GM23338 (cell line): ENCODE measurements around the gene ERC2.

ENCODE experiments used
- CREB1 ChIP-seq: fragments of 250-450 bp; sonication (Bioruptor Pico); IDR thresholded peaks from 2 replicates; pipeline ENCODE4 v1.5.0; 2020; ENCODE audit warnings: low read depth, mild to moderate bottlenecking, moderate library complexity
- EZH2 ChIP-seq: fragments of 200-600 bp; sonication (generic); IDR thresholded peaks from one replicate; pipeline ENCODE4 v1.8.0; 2017; ENCODE audit warnings: antibody characterized with exemption, mild to moderate bottlenecking, low read depth; ENCODE audit not compliant: unreplicated experiment
- EZH2phosphoT487 ChIP-seq: fragments of 200-600 bp; sonication (generic); IDR thresholded peaks from one replicate; pipeline ENCODE4 v1.8.1; 2018; ENCODE audit warnings: antibody characterized with exemption; ENCODE audit not compliant: unreplicated experiment
- JUNB ChIP-seq: IDR thresholded peaks from one replicate; pipeline ENCODE4 v1.6.1; 2016; ENCODE audit warnings: antibody characterized with exemption; ENCODE audit not compliant: unreplicated experiment
- NANOG ChIP-seq: IDR thresholded peaks from 2 replicates; pipeline ENCODE4 v1.6.1; 2016; ENCODE audit warnings: antibody characterized with exemption, borderline replicate concordance
- POLR2AphosphoS5 ChIP-seq: IDR thresholded peaks from 2 replicates; pipeline ENCODE4 v1.6.1; 2016; ENCODE audit warnings: antibody characterized with exemption, low read depth
- STAT1 ChIP-seq: IDR thresholded peaks from one replicate; pipeline ENCODE4 v1.6.1; 2016; ENCODE audit warnings: antibody characterized with exemption; ENCODE audit not compliant: unreplicated experiment
- ZNF114 ChIP-seq: fragments of 250-450 bp; sonication (Bioruptor Pico); IDR thresholded peaks from 2 replicates; pipeline ENCODE4 v1.5.0; 2020; ENCODE audit warnings: mild to moderate bottlenecking, moderate library complexity
- ZNF331 ChIP-seq: fragments of 250-450 bp; sonication (Bioruptor Pico); IDR thresholded peaks from 2 replicates; pipeline ENCODE4 v1.5.0; 2020; ENCODE audit warnings: low read depth, mild to moderate bottlenecking, moderate library complexity
- TF ChIP-seq, protein P1 (sequence below), 2 experiments: fragments of 200-600 bp in 1 of 2; sonication (generic) in 1 of 2; conservative IDR thresholded peaks; 2 replicates each; pipeline versions ENCODE4 v1.5.1 to v1.6.1; 2016 to 2017; ENCODE audit warnings: antibody characterized with exemption in 2 of 2, low read depth in 2 of 2, mild to moderate bottlenecking in 2 of 2, moderate library complexity in 1 of 2
- TF ChIP-seq, protein P2 (sequence below): IDR thresholded peaks from one replicate; pipeline ENCODE4 v1.6.1; 2018; ENCODE audit warnings: antibody characterized with exemption; ENCODE audit not compliant: unreplicated experiment
- TF ChIP-seq, protein P3 (sequence below): IDR thresholded peaks from 2 replicates; pipeline ENCODE4 v1.6.1; 2016; ENCODE audit warnings: antibody characterized with exemption
- TF ChIP-seq, protein P4 (sequence below): fragments of 250-450 bp; sonication (Bioruptor Pico); IDR thresholded peaks from 2 replicates; pipeline ENCODE4 v1.5.0; 2020; ENCODE audit warnings: mild to moderate bottlenecking, moderate library complexity

DNA sequence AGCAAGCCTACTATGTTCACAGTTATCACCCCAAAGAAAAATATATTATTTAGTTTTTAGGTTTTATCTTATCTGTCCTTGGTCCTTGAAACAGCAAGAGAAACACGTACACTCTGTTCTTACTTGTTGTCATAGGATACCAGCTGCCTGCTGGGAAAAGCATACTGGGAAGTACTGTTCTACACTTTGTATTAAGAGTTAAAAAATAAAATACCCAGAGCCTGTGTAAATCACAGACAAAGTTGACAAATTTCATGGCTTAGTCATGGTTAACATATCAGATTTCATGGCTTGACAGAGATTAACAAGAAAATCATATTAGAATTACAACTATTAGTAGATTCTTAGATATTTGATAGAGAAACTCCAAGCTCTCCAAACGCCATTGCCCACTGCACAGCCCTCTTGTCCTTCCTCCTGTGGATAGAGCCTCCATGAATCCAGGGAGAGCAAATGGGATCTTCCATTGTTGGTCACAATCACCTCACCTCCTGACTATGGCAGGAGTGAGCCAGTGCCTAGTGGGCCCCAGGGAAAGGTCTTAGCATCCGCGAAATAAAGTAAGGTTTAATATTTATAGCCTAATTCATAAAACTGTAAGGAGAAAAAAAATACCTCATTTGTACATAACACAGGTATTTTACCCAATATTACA, 853.1 kb downstream of the ERC2 start:
- TF ChIP-seq, protein P1, sequence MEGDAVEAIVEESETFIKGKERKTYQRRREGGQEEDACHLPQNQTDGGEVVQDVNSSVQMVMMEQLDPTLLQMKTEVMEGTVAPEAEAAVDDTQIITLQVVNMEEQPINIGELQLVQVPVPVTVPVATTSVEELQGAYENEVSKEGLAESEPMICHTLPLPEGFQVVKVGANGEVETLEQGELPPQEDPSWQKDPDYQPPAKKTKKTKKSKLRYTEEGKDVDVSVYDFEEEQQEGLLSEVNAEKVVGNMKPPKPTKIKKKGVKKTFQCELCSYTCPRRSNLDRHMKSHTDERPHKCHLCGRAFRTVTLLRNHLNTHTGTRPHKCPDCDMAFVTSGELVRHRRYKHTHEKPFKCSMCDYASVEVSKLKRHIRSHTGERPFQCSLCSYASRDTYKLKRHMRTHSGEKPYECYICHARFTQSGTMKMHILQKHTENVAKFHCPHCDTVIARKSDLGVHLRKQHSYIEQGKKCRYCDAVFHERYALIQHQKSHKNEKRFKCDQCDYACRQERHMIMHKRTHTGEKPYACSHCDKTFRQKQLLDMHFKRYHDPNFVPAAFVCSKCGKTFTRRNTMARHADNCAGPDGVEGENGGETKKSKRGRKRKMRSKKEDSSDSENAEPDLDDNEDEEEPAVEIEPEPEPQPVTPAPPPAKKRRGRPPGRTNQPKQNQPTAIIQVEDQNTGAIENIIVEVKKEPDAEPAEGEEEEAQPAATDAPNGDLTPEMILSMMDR (conservative IDR thresholded peaks at IDR 0.05; ENCODE audit: low read depth in 2 of 2): no peak
- TF ChIP-seq EZH2phosphoT487: no peak
- no peak for TF ChIP-seq ZNF114
- TF ChIP-seq, protein P2, sequence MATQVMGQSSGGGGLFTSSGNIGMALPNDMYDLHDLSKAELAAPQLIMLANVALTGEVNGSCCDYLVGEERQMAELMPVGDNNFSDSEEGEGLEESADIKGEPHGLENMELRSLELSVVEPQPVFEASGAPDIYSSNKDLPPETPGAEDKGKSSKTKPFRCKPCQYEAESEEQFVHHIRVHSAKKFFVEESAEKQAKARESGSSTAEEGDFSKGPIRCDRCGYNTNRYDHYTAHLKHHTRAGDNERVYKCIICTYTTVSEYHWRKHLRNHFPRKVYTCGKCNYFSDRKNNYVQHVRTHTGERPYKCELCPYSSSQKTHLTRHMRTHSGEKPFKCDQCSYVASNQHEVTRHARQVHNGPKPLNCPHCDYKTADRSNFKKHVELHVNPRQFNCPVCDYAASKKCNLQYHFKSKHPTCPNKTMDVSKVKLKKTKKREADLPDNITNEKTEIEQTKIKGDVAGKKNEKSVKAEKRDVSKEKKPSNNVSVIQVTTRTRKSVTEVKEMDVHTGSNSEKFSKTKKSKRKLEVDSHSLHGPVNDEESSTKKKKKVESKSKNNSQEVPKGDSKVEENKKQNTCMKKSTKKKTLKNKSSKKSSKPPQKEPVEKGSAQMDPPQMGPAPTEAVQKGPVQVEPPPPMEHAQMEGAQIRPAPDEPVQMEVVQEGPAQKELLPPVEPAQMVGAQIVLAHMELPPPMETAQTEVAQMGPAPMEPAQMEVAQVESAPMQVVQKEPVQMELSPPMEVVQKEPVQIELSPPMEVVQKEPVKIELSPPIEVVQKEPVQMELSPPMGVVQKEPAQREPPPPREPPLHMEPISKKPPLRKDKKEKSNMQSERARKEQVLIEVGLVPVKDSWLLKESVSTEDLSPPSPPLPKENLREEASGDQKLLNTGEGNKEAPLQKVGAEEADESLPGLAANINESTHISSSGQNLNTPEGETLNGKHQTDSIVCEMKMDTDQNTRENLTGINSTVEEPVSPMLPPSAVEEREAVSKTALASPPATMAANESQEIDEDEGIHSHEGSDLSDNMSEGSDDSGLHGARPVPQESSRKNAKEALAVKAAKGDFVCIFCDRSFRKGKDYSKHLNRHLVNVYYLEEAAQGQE: no peak
- no peak for TF ChIP-seq CREB1 (CRISPR knock-in tag)
- TF ChIP-seq EZH2: no peak
- TF ChIP-seq POLR2AphosphoS5: no peak
- TF ChIP-seq NANOG: no peak
- no peak for TF ChIP-seq STAT1
- TF ChIP-seq, protein P3, sequence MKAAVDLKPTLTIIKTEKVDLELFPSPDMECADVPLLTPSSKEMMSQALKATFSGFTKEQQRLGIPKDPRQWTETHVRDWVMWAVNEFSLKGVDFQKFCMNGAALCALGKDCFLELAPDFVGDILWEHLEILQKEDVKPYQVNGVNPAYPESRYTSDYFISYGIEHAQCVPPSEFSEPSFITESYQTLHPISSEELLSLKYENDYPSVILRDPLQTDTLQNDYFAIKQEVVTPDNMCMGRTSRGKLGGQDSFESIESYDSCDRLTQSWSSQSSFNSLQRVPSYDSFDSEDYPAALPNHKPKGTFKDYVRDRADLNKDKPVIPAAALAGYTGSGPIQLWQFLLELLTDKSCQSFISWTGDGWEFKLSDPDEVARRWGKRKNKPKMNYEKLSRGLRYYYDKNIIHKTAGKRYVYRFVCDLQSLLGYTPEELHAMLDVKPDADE: no peak
- no peak for TF ChIP-seq ZNF331 (CRISPR knock-in tag)
- no peak for TF ChIP-seq JUNB
- TF ChIP-seq, protein P4, sequence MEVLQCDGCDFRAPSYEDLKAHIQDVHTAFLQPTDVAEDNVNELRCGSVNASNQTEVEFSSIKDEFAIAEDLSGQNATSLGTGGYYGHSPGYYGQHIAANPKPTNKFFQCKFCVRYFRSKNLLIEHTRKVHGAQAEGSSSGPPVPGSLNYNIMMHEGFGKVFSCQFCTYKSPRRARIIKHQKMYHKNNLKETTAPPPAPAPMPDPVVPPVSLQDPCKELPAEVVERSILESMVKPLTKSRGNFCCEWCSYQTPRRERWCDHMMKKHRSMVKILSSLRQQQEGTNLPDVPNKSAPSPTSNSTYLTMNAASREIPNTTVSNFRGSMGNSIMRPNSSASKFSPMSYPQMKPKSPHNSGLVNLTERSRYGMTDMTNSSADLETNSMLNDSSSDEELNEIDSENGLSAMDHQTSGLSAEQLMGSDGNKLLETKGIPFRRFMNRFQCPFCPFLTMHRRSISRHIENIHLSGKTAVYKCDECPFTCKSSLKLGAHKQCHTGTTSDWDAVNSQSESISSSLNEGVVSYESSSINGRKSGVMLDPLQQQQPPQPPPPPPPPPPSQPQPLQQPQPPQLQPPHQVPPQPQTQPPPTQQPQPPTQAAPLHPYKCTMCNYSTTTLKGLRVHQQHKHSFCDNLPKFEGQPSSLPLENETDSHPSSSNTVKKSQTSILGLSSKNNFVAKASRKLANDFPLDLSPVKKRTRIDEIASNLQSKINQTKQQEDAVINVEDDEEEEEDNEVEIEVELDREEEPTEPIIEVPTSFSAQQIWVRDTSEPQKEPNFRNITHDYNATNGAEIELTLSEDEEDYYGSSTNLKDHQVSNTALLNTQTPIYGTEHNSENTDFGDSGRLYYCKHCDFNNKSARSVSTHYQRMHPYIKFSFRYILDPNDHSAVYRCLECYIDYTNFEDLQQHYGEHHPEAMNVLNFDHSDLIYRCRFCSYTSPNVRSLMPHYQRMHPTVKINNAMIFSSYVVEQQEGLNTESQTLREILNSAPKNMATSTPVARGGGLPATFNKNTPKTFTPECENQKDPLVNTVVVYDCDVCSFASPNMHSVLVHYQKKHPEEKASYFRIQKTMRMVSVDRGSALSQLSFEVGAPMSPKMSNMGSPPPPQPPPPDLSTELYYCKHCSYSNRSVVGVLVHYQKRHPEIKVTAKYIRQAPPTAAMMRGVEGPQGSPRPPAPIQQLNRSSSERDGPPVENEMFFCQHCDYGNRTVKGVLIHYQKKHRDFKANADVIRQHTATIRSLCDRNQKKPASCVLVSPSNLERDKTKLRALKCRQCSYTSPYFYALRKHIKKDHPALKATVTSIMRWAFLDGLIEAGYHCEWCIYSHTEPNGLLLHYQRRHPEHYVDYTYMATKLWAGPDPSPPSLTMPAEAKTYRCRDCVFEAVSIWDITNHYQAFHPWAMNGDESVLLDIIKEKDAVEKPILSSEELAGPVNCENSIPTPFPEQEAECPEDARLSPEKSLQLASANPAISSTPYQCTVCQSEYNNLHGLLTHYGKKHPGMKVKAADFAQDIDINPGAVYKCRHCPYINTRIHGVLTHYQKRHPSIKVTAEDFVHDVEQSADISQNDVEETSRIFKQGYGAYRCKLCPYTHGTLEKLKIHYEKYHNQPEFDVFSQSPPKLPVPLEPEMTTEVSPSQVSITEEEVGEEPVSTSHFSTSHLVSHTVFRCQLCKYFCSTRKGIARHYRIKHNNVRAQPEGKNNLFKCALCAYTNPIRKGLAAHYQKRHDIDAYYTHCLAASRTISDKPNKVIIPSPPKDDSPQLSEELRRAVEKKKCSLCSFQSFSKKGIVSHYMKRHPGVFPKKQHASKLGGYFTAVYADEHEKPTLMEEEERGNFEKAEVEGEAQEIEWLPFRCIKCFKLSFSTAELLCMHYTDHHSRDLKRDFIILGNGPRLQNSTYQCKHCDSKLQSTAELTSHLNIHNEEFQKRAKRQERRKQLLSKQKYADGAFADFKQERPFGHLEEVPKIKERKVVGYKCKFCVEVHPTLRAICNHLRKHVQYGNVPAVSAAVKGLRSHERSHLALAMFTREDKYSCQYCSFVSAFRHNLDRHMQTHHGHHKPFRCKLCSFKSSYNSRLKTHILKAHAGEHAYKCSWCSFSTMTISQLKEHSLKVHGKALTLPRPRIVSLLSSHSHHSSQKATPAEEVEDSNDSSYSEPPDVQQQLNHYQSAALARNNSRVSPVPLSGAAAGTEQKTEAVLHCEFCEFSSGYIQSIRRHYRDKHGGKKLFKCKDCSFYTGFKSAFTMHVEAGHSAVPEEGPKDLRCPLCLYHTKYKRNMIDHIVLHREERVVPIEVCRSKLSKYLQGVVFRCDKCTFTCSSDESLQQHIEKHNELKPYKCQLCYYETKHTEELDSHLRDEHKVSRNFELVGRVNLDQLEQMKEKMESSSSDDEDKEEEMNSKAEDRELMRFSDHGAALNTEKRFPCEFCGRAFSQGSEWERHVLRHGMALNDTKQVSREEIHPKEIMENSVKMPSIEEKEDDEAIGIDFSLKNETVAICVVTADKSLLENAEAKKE (CRISPR knock-in tag): no peak
